Suprapubic skin (tissue), 4 donors: Measurements from ENCODE around the gene SLC30A1. TPM values are rescaled to one million over a fixed set of nuclear protein-coding genes. Genes with fewer than 3 reads are reported as not detected.

Experiments used
- DNase-seq, 2 donors: peaks; one replicate each; pipeline ENCODE4 v3.0.0-alpha.2; 2019; ENCODE audit warnings: low spot score in 2 of 2
- H3K27ac ChIP-seq: fragments of 200-600 bp; sonication (generic); one replicate; pipeline ENCODE4 v1.5.1; 2019
- H3K27me3 ChIP-seq: fragments of 200-600 bp; sonication (generic); one replicate; pipeline ENCODE4 v1.5.1; 2019
- H3K36me3 ChIP-seq: fragments of 200-600 bp; sonication (generic); one replicate; pipeline ENCODE4 v1.5.1; 2019
- H3K4me1 ChIP-seq: fragments of 200-600 bp; sonication (generic); one replicate; pipeline ENCODE4 v1.5.1; 2019
- H3K4me3 ChIP-seq: fragments of 200-600 bp; sonication (generic); one replicate; pipeline ENCODE4 v1.5.1; 2019; ENCODE audit warnings: mild to moderate bottlenecking
- H3K9me3 ChIP-seq: fragments of 200-600 bp; sonication (generic); one replicate; pipeline ENCODE4 v1.5.1; 2019
- CTCF ChIP-seq, 2 donors: fragments of 200-600 bp in 1 of 2; fragments of 450-650 bp in 1 of 2; sonication (generic) in 1 of 2; IDR thresholded peaks; one replicate each; pipeline ENCODE4 v1.5.1; 2016 to 2019; ENCODE audit warnings: antibody characterized with exemption in 2 of 2, mild to moderate bottlenecking in 1 of 2, moderate library complexity in 1 of 2
- EP300 ChIP-seq: sonication (generic); formaldehyde crosslinking; IDR thresholded peaks from one replicate; pipeline ENCODE4 v1.6.1; 2017; ENCODE audit warnings: antibody characterized with exemption
- POLR2A ChIP-seq, 2 donors: fragments of 450-650 bp; IDR thresholded peaks; one replicate each; pipeline ENCODE4 v1.6.1; 2017; ENCODE audit warnings: antibody characterized with exemption in 2 of 2, mild to moderate bottlenecking in 2 of 2, moderate library complexity in 2 of 2
- POLR2AphosphoS5 ChIP-seq, 3 donors: sonication (generic); formaldehyde crosslinking; IDR thresholded peaks; one replicate each; pipeline ENCODE4 v1.6.1; 2017; ENCODE audit warnings: antibody characterized with exemption in 3 of 3
- WGBS: methylation state at CpG from one replicate; pipeline ENCODE4 v1.1.5; 2018; 5-methylcytosine and 5-hydroxymethylcytosine counted together
- total RNA-seq, 4 donors: library from RNA; depleted of rRNA; stranded (reverse); fragments of >200 nt; gene quantifications; one replicate each; pipeline ENCODE4 v1.1.0, GENCODE V29; 2016

SLC30A1 gene
- total RNA-seq, 4 donors from 2014 or later: 8.9 to 42.5 (median 29.8) TPM

DNA sequence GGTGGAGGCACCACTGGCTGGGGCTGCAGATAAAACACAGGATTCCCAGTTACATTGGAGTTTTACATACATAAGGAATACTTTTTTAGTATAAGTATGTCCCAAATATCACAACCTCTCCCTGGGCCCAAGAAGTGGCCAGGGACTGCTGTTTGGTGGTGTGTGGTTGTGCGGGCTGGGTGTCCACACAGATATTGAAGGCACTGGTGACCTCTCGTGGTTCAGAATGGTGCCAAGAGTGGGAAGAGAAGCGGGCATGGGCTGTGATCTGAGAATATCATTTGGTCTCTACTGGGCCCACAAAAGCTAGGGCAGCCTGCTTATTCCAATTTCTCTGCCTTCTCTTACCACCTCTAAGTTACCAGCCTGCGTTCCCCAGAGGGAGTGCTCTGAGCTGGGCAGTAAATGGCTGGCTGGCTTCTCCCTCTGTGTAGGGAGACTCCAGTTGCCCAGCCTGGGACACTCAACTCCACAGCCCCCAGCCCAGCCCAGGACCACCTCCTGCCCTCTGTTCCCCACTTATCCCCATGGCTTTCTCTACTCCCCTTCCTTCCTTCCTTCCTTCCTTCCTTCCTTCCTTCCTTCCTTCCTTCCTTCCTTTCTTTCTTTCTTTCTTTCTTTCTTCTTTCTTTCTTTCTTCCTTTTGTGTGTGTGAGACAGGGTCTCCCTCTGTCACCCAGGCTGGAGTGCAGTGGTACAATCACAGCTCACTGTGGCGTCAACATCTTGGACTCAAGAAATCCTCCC lies 44.2 kb downstream of the SLC30A1 start:
- TF ChIP-seq POLR2AphosphoS5 (IDR thresholded peaks at IDR 0.05) (no peak), EP300 (no peak), POLR2A (IDR thresholded peaks at IDR 0.05) (no peak), CTCF (IDR thresholded peaks at IDR 0.05) (no peak)
- Histone ChIP-seq H3K9me3 (no peaks in the 10 kb centered on the region), H3K27me3 (no peaks in the 10 kb centered on the region), H3K4me1 (peaks cover 5% of the 10 kb centered on the region), H3K4me3 (no peak overlapping the region), H3K27ac (no peak overlapping the region), H3K36me3 (no peaks in the 10 kb centered on the region)
- DNase-seq: no peak
- 59% methylated on average over 5 of the region's 5 CpGs for WGBS

DNA sequence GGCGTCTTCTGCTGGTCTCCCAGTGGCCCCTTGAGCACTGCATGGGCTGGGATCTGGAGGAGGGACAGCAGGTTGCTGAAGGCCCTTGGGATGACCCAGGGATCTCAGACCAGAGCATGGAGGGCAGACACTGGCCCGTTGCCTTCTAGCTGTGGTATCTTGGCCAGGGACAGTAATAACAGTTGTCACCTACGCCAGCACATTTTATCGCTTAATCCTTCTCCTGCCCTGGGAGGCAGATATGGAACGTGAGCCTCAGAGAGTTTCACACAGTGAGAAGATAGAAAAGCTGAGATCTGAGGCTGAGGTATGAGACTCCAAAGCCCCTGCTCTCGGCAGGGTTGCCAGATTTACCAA lies 46.9 kb downstream of the SLC30A1 start:
- 77% methylated on average over 6 of the region's 6 CpGs for WGBS
- Histone ChIP-seq H3K27me3 (no peaks in the 10 kb centered on the region), H3K4me1 (peaks cover 25% of the 10 kb centered on the region), H3K27ac (no peak overlapping the region), H3K9me3 (no peaks in the 10 kb centered on the region), H3K4me3 (no peak overlapping the region), H3K36me3 (no peaks in the 10 kb centered on the region)
- TF ChIP-seq POLR2AphosphoS5 (IDR thresholded peaks at IDR 0.05) (no peak), POLR2A (IDR thresholded peaks at IDR 0.05) (no peak), CTCF (IDR thresholded peaks at IDR 0.05) (no peak)
- no peak for DNase-seq

DNA sequence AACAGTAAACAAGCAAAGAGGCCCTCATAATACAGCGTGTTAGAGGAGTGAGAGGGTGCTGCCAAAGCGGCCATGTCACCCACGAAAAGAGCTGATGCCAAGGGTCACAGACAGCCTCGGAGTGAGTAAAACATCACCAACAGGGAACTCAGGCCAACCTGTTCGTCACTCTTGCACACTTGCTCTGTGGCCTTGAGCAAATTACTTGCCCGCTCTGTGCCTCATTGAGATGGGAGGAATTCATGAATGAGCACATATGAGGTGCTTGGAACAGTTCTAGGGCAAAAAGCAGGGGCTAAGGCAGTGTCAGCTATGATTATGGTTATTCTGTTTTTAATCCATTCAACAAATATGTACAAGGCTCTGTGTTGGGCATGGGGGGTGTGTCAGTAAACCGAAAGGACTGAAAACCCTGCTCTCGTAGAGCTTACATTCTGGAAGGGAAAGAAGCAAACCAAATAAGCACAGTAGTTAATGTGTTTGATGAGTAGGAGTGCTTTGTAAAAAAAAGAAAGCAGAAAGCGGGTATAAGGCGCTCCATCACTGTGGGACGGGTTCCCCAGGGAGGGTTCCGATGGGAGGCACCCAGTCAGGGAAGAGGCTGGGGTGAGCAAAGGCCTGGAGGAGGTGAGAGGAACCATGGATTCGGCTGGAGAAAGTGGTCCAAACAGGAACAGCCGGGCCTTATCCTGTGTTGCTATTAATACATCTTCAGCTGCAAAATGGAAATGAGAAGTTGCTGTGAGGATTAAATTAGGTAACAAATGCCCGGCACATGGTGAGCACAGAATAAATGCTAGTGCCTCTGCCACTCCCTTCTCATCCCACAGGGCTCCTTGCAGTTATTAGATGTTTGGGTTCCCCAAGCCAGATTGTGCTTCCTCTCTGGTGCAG lies 47.5 kb downstream of the SLC30A1 start:
- Histone ChIP-seq H3K27me3 (no peaks in the 10 kb centered on the region), H3K27ac (no peak overlapping the region), H3K36me3 (no peaks in the 10 kb centered on the region), H3K4me3 (no peak overlapping the region), H3K4me1 (peaks cover 25% of the 10 kb centered on the region), H3K9me3 (no peaks in the 10 kb centered on the region)
- DNase-seq: no peak
- TF ChIP-seq CTCF (IDR thresholded peaks at IDR 0.05): no peak
- no peak for TF ChIP-seq POLR2A (IDR thresholded peaks at IDR 0.05)
- no peak for TF ChIP-seq POLR2AphosphoS5 (IDR thresholded peaks at IDR 0.05)
- no peak for TF ChIP-seq EP300
- 86% methylated on average over 15 of the region's 15 CpGs for WGBS

DNA sequence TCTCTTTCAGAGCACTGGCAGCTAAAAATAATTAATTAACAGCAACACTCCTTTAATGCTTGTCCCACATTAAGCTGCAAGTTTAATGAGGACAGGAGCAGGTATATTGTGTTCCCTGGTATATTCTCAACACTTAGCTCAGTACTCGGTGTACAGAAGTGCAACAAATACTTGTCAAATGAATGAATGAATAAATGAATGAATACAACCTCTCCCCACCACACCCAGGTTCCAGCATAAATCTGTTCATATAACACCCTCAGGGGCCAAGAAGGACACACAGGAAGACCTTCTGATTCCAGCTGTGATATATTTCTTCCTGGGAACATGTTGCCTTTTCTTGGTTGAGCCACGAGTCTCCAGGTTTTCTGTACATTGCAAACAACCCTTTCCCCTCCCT lies 48.9 kb downstream of the SLC30A1 start:
- H3K9me3 ChIP-seq: no peaks in the 10 kb centered on the region
- no peak for DNase-seq
- WGBS: 49% methylated on average over 2 of the region's 2 CpGs
- H3K27me3 ChIP-seq: no peaks in the 10 kb centered on the region
- TF ChIP-seq POLR2A (IDR thresholded peaks at IDR 0.05) (no peak), POLR2AphosphoS5 (IDR thresholded peaks at IDR 0.05) (no peak), CTCF (IDR thresholded peaks at IDR 0.05) (no peak), EP300 (no peak)
- H3K4me3 ChIP-seq: no peak overlapping the region
- H3K4me1 ChIP-seq: peaks cover 25% of the 10 kb centered on the region
- no peaks in the 10 kb centered on the region for H3K36me3 ChIP-seq
- no peak overlapping the region for H3K27ac ChIP-seq

DNA sequence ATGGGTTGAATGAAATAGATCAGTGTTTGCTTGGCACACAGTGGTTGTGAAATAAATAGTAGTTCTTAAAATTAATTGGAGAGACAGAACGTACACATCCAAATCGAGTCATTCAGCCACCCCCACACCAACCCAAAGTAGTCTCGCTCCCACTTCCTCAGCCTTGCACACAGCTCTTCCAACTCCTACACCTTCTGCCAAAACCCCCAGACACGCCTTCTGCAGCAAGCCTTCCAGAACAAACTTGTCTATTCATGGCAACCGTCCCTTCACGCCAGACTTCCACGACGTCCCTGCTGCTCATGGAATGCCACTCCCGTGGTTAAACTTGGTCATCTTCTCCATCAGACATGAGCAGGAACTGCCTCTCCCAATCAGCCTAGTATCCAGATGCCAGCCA lies 49.5 kb downstream of the SLC30A1 start:
- Histone ChIP-seq H3K9me3 (no peaks in the 10 kb centered on the region), H3K4me1 (peaks cover 25% of the 10 kb centered on the region), H3K27me3 (no peaks in the 10 kb centered on the region), H3K36me3 (no peaks in the 10 kb centered on the region), H3K27ac (no peak overlapping the region), H3K4me3 (no peak overlapping the region)
- no peak for DNase-seq
- 30% methylated on average over 9 of the region's 9 CpGs for WGBS
- TF ChIP-seq EP300: no peak
